GM18519 (cell line): ENCODE data around the gene PHAF1.

Experiments used
- ATAC-seq: cut with Tn5 transposase; IDR thresholded peaks from one replicate; pipeline ENCODE4 v1.9.1; 2021; ENCODE audit warnings: mild to moderate bottlenecking, moderate library complexity; ENCODE audit not compliant: unreplicated experiment, low FRiP score

PHAF1 gene

DNA sequence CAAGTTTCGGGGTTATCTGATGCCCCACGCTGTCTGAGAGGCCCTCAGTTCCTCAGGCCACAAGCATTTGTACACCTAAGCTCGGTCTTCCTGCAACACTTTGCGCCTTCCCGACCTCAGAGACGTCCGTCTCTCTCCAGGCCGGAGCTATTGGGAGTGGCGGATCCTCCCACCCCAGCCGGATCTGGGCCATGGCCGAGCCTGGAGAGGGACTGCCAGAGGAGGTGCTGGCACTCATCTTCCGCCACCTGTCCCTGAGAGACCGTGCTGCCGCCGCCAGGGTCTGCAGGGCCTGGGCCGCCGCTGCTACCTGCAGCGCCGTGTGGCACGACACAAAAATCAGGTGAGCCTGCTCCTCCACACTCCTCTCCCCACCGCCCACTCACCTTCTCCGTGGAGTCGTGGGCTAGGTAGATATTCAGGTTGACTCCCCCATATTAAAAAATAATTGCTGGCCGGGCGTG lies 51.9 kb downstream of the PHAF1 start:
- ATAC-seq: no peak

DNA sequence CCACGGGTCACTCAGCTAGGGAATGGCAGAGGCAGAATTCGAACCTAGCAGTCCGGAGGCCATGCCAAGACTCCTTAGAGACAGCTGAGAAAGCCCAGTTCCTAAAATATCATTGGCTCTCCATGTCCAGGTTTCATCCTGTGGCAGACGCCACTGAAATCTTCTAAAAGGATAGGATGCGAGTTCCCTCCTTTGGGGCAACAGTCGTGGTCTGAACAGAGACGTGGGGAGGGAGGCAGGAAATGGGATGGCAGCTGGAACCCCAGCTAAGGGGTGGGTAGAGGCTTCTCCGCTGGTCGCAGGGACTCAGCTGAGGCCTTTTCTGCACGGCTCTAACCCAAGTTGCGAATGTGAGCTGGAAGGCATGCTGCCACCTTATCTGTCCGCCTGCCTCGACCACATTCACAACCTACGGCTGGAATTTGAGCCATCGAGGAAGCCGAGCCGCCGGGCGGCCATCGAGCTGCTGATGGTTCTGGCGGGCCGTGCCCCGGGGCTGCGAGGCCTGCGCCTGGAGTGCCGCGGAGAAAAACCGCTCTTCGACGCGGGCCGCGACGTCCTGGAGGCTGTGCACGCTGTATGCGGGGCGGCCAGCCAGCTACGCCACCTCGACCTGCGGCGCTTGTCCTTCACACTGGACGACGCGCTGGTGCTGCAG lies 52.9 kb downstream of the PHAF1 start:
- no peak for ATAC-seq

DNA sequence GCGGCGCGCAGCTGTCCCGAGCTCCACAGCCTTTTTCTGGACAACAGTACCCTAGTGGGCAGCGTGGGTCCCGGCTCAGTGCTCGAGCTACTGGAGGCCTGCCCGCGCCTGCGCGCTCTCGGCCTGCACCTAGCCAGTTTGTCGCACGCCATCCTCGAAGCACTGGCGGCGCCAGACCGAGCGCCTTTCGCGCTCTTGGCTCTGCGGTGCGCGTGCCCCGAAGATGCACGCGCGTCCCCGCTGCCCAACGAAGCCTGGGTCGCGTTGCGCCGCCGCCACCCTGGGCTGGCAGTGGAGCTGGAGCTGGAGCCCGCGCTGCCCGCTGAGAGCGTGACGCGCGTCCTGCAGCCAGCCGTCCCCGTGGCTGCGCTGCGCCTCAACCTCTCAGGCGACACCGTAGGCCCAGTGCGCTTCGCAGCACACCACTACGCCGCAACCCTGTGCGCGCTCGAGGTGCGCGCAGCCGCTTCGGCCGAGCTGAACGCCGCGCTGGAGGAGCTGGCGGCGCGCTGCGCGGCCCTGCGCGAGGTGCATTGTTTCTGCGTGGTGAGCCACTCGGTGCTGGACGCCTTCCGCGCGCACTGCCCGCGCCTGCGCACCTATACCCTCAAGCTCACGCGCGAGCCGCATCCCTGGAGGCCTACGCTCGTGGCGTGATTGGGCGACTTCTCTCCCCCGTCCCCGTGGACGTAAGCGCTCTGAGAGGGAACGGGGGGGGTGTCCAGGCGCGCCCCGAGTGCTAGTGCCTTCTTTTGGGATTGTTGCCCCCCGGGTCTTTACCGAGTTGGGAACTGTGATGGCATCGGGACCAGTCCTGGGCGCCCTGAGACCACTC lies 53.6 kb downstream of the PHAF1 start:
- ATAC-seq: no peak

DNA sequence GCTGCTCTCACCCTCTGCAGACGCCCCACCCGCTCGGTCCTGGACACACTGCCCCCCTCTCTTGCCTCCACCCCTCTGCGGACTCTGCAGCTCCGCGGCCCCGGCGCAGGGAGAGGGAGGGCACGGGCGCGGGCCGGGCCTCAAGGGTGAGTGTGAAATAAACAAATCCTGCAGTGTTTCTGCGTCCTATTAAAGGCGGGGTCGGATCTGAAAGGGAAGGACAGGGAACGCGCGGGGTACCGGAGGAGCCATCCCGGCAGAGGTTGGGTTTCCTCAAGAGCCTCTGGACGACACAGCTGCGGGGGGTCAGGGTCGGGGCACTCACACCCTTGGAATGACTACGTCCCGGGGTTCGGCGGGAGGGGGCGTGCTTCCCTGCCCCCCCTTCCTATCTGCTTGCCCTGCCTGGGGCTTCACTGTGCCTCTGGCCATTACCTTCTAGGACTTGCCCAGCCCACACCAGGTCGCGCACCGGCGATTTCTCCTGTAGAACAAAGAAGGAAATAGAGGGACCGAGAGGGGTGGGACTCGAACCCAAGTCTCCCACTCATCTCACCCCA lies 54.3 kb downstream of the PHAF1 start:
- no peak for ATAC-seq

DNA sequence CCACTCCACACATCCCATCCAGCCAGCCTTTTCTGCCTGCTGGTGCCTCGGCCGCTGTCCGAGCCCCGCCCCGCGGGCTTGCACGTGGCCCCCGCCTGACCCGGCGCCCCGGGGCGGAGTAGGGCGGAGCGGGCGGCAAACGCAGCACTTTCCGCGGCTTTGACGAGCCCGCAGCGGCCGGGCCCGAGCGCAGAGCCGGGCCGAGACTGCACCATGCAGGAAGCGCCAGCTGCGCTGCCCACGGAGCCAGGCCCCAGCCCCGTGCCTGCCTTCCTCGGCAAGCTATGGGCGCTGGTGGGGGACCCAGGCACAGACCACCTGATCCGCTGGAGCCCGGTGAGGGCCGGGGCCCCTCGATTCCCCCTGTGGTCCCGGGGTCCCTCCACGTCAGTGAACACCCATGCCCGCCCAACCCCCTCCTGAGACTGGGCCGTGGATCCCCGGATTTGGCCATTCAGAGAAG lies 54.9 kb downstream of the PHAF1 start, which contains the start of gene HSF4:
HSF4 (plus strand) TSS at position 147 of the 463 bp plus-strand sequence; CDS start at position 214, 67 bp downstream.
- no peak for ATAC-seq

DNA sequence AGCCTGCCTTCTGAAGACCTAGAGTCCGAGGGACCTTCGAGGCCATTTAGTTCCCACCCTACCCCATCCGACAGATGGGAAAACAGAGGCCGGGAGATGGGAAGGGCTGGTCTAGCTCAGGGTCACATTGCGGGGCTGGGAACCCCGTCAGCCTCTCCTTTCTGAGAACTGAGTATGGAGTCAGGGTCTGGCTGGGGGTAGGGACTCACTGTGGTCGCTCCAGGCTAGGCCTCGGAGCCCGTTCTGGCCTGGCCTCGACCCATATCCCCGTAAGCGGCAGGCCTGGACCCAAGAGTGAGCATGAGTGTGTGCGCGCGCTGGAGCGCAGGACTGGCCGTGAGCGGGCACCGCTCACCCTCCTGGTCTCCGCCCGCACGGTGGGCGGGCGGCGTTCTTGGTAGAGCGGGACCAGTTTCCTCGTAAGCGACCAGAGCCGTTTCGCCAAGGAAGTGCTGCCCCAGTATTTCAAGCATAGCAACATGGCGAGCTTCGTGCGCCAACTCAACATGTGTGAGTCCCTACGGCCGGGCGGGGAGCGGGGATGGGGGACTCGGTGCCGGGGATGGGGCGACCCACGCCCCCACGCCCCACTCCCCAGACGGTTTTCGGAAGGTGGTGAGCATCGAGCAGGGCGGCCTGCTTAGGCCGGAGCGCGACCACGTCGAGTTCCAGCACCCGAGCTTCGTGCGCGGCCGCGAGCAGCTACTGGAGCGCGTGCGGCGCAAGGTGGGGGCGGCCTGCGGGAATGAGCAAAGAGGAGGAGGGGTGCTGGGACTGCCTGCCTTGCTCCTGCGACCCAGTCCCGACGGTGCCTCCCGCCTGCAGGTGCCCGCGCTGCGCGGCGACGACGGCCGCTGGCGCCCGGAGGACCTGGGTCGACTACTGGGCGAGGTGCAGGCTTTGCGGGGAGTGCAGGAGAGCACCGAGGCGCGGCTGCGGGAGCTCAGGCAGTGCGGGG lies 55.7 kb downstream of the PHAF1 start:
- no peak for ATAC-seq

DNA sequence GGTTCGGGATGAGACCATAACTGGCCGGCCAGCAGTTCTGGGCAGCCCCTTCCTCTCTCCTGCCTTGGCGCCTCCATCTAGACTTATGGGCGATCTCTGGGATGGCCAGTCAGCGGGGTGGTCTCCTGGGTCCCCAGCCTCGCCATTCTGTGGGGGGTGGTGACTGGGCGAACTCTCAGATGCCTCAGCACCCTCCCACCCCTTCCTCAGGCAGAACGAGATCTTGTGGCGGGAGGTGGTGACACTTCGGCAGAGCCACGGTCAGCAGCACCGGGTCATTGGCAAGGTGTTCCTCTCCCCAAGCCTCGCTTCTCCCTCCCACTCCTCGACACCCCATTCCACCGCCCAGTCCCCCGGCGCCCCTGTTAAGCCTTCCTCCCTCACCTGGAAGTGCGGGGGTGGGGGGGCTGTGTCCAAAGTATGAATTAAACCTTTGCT lies 56.4 kb downstream of the PHAF1 start:
- ATAC-seq: no peak

DNA sequence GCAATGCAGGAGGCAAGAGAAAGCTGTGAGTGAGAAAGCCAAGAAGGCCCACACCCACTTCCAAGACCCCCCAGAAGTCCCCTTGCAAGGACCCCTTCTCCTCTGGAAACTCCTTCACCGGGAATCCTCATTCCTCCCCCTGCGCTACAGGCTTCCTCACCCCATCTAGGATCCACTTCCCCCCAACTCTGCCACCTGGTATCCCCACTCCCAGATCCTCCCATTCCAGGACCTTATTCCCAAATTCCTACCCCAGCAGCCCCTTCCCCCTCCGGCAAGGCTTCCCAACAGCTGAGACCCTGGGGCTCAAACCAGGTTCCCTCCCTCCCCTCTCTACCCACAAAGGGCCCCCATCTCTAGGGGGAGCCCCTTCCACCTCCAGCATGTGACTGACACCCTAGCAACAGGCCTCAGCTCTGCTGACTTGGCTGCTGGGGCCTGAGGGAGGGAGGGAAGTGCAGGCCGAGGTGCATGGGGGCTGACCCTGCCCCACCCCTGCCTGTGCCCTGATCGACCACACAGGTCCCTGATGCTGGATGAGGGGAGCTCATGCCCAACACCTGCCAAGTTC lies 56.9 kb downstream of the PHAF1 start:
- no peak for ATAC-seq

DNA sequence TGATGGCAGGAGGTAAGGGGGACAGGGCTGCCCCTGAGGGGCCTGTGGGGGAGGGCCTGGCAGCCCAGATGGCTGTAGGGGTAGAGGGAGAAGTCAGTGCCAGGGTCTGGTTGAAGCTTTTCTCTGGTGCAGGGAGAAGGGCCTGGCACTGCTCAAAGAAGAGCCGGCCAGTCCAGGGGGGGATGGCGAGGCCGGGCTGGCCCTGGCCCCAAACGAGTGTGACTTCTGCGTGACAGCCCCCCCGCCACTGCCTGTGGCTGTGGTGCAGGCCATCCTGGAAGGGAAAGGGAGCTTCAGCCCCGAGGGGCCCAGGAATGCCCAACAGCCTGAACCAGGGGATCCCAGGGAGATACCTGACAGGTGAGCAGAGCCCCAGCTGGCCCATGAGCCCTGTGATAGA lies 57.8 kb downstream of the PHAF1 start:
- no peak for ATAC-seq

DNA sequence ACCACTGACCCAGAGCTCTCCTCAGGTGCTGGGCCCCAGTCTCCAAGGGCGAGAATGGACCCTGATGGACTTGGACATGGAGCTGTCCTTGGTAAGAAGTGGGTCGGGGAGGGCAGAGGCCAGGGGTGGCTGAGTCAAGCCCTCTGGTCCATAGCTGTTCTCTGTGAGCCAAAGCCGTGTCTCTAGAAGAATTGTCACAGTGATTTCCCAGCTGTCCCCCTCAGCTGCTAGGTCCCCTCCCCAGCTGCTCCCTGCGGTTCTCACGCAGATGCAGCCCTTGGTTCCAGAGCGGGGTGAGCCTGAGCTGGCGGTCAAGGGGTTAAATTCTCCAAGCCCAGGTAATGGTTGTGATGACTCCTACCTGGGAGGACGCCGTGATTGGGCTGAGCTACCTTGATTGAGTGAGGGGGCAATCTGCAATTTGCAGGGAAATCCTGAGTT lies 59.3 kb downstream of the PHAF1 start:
- ATAC-seq: no peak

DNA sequence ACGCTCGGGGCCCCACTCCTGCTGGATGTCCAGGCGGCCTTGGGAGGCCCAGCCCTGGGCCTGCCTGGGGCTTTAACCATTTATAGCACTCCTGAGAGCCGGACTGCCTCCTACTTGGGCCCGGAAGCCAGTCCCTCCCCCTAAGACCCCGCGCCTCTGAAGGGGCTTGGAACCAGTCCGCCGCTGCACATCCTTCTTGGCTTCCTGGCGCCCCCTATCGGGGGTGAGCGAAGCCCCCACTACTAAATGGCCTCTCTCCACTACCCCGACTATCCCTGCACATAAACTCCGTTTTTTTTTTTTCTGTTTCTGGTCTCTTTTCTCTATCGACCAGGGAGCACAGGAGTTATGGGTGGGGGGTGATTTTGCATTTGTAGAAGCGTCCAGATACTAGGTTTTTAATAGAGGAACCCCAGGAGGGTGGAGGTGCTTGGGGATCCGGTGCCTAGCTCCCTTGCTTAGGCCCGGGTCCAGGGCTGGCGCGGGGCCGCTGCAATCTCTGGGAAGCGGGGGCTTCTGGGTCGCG lies 60.0 kb downstream of the PHAF1 start:
- no peak for ATAC-seq

DNA sequence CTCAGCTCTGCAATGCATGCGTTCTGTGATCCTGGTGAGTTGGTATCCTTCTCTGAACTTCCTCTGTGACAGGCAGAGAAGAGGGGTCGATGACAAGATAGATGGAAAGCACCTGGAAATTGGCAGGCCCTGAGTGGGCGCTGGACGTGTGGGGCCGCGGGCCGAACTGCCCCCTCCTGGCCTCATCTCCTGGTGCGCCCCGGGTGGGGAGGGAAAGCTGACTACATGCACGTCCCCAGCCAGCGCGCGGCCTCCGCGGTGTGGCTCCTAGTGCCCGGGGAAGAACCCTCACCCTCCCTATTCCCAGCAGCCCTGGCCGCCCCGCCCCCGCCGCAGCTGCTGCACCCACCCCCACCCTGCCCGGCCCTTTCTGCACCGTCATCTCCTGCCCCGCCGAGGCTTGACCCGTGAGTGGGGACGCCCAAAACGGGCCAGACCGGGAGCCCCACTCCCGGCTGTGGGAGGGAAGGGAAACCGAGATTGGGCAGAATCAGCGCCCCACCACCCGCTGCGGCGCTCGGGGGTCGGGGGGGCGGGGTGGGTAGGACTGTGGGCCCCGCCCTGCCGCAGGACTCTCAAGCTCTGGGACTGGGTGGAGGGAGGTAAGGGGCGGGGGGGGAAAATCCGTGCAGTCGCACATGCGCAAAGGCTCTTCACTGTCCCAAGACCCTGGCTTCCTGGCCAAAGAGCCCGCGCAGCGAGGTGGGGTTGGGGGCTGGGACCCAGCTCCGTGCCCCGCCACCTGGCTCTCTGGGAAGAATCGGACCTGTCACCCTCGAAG lies 60.6 kb downstream of the PHAF1 start, which contains the start of gene NOL3:
NOL3 (plus strand) TSS at position 371 of the 781 bp plus-strand sequence.
- ATAC-seq: no peak

DNA sequence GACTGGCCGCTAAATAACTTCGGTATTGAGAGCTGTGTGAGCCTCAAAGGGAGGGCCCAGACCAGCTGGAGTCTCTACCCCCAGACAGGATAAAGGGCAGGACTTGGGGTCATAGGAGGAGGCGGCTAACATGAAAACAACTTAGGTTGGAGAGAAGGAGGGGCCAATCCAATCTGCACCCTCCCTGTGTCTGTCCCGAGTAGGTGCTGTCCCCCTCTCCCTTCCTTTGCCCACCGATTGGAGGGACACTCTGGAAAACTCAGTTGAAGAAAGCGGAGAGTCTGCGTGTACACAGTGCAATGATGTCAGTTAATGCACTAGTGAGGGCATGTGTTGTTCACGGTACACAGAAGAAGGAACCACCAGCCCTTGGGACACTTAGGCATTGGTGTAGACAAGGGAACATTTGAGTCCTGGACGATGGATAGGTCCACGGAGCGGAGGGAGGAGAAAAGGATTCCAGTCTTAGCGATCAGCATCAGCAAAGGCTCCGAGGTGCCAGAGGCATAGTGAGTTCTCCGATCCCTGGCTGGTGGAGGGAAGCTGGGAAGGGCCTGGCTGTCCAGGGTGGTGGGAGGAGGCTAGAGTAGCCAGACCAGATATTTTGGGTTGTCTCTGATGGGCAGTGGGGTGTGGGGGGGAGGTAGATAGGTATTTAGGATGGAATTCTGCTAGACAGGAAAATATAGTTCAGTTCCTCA lies 61.4 kb downstream of the PHAF1 start:
- ATAC-seq: no peak

DNA sequence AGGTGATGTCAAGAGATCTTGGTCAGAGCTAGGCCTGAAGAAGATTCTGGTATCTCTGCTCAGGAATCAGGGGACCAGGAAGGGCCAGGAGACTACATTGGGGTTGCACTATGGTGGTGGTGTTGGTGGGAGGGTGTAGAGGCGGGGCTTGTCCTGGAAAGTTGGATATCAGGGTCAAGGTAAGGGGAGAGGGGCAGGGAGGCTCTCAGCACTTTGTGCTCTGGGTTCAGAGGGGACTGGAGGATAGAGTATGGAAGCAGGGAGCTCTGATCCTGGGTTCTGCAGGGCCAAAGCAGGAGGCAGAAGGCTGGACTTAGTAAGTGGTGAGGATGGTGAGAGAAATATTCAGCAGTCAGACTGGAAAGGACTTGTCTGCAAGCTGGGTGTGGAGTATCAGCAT lies 63.6 kb downstream of the PHAF1 start:
- ATAC-seq: no peak

DNA sequence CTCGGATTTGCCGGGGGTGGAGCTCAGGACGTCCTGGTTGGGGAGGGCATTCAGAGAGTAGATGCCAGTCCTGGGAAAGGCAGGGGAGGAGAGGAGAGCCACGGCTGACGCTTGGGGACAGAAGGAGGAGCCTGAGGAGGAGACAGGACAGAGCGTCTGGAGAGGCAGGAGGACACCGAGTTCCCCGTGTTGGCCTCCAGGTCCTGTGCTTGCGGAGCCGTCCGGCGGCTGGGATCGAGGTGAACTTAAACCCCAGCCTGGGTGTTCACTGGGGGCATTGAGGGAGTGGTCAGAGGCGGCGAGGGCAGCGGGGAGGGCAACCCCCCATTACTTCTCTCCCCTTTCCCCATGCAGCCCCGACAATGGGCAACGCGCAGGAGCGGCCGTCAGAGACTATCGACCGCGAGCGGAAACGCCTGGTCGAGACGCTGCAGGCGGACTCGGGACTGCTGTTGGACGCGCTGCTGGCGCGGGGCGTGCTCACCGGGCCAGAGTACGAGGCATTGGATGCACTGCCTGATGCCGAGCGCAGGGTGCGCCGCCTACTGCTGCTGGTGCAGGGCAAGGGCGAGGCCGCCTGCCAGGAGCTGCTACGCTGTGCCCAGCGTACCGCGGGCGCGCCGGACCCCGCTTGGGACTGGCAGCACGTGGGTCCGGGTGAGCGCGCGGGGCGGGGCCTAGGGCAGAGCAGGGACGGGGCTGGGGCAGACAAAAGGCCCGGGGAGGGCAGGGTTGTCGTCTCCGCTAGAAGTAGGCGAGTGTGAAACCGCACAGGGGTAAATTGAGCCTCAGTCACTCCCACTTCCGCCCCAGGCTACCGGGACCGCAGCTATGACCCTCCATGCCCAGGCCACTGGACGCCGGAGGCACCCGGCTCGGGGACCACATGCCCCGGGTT lies 64.3 kb downstream of the PHAF1 start:
- ATAC-seq: no peak

DNA sequence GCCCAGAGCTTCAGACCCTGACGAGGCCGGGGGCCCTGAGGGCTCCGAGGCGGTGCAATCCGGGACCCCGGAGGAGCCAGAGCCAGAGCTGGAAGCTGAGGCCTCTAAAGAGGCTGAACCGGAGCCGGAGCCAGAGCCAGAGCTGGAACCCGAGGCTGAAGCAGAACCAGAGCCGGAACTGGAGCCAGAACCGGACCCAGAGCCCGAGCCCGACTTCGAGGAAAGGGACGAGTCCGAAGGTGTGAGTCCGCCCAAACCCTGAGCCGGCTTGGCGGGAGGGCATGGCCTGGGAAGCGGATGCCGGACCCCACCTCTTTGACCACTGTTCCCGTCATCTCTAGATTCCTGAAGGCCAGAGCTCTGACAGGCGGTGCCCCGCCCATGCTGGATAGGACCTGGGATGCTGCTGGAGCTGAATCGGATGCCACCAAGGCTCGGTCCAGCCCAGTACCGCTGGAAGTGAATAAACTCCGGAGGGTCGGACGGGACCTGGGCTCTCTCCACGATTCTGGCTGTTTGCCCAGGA lies 65.0 kb downstream of the PHAF1 start:
- ATAC-seq: no peak

DNA sequence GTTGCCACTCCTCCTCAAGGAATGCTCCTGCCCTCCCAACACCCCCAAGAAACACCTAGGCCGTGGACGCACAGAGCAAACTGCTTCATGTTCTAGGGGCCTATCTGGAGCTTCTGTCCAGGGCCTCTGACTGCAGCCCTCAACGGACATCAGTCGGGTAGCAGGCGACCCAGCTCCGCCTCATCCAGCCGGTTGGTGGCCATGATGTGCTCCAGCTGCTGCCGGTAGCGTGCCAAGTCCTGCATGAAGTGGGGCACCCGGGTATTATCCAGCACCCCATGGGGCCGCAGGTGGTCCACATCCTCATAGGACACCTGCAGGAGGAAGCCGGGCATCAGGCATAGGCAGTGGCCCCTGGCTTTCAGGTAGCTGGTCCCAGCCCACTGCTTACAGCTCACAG lies 66.9 kb downstream of the PHAF1 start:
- ATAC-seq: no peak
